ENCODE data around the gene ITGB6.

DNA sequence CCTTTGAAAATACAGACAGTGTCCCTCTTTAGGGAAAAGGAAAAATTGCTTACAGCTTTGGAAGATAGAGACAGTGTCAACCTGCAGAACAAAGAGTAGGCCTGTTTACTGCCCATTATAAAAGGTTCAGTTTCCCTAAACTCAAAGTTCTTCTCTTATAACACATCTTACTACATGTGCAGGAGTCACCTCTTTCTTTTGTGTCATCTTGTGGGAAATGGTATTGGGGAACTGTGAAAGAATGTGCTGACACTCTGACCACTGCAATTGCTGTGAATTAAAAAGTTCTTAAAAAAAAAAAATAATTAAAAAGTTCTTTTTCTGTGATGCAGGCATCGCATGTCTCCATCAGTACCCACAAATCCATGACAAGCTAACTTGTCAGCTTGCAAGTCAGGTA, 2.9 kb upstream of the ITGB6 start:
- TF ChIP-seq RCOR1 (conservative IDR thresholded peaks at IDR 0.05; ENCODE audit: low read depth, low read length) (no peak), JUND (IDR thresholded peaks at IDR 0.05; ENCODE audit: low read depth, low read length) (no peak), NFIC (IDR thresholded peaks at IDR 0.05; ENCODE audit: low read depth, low read length) (no peak), CHD2 (IDR thresholded peaks at IDR 0.05; ENCODE audit: borderline replicate concordance, low read depth, low read length) (no peak), CHD1 (IDR thresholded peaks at IDR 0.05; ENCODE audit: low read depth, low read length) (no peak), EZH2 (IDR thresholded peaks at IDR 0.05; ENCODE audit: borderline replicate concordance, control insufficient read depth, low read depth, low read length) (no peak), MYC (IDR thresholded peaks at IDR 0.05; ENCODE audit: insufficient read depth, insufficient read length, insufficient replicate concordance, low read length, severe bottlenecking) (no peak), STAT3 (IDR thresholded peaks at IDR 0.05; ENCODE audit: low read depth, low read length) (no peak), ETV6 (conservative IDR thresholded peaks at IDR 0.05 in 1 of 2, IDR thresholded peaks at IDR 0.05 in 1 of 2; ENCODE audit: borderline replicate concordance in 1 of 2, low read depth in 1 of 2) (no peak), FOXM1 (IDR thresholded peaks at IDR 0.05; ENCODE audit: low read depth, low read length) (no peak), ZBTB33 (IDR thresholded peaks at IDR 0.05) (no peak), MTA3 (IDR thresholded peaks at IDR 0.05; ENCODE audit: borderline replicate concordance, low read length) (no peak)
- TF ChIP-seq, protein P1, sequence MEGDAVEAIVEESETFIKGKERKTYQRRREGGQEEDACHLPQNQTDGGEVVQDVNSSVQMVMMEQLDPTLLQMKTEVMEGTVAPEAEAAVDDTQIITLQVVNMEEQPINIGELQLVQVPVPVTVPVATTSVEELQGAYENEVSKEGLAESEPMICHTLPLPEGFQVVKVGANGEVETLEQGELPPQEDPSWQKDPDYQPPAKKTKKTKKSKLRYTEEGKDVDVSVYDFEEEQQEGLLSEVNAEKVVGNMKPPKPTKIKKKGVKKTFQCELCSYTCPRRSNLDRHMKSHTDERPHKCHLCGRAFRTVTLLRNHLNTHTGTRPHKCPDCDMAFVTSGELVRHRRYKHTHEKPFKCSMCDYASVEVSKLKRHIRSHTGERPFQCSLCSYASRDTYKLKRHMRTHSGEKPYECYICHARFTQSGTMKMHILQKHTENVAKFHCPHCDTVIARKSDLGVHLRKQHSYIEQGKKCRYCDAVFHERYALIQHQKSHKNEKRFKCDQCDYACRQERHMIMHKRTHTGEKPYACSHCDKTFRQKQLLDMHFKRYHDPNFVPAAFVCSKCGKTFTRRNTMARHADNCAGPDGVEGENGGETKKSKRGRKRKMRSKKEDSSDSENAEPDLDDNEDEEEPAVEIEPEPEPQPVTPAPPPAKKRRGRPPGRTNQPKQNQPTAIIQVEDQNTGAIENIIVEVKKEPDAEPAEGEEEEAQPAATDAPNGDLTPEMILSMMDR (IDR thresholded peaks at IDR 0.05 in 2 of 3, conservative IDR thresholded peaks at IDR 0.05 in 1 of 3; ENCODE audit: control insufficient read depth in 2 of 3, extremely low read depth in 1 of 3, insufficient read depth in 1 of 3, low read depth in 3 of 3, low read length in 3 of 3), result no peak
- TF ChIP-seq, protein P2, sequence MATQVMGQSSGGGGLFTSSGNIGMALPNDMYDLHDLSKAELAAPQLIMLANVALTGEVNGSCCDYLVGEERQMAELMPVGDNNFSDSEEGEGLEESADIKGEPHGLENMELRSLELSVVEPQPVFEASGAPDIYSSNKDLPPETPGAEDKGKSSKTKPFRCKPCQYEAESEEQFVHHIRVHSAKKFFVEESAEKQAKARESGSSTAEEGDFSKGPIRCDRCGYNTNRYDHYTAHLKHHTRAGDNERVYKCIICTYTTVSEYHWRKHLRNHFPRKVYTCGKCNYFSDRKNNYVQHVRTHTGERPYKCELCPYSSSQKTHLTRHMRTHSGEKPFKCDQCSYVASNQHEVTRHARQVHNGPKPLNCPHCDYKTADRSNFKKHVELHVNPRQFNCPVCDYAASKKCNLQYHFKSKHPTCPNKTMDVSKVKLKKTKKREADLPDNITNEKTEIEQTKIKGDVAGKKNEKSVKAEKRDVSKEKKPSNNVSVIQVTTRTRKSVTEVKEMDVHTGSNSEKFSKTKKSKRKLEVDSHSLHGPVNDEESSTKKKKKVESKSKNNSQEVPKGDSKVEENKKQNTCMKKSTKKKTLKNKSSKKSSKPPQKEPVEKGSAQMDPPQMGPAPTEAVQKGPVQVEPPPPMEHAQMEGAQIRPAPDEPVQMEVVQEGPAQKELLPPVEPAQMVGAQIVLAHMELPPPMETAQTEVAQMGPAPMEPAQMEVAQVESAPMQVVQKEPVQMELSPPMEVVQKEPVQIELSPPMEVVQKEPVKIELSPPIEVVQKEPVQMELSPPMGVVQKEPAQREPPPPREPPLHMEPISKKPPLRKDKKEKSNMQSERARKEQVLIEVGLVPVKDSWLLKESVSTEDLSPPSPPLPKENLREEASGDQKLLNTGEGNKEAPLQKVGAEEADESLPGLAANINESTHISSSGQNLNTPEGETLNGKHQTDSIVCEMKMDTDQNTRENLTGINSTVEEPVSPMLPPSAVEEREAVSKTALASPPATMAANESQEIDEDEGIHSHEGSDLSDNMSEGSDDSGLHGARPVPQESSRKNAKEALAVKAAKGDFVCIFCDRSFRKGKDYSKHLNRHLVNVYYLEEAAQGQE (IDR thresholded peaks at IDR 0.05; ENCODE audit: low read depth, low read length), result no peak

Data from GM12878 (cell line).